Panc1 (cell line): ENCODE results near the gene HS3ST2.

Experiments
- CTCF ChIP-seq: fragments of 450-650 bp; IDR thresholded peaks from 2 replicates; pipeline ENCODE4 v1.5.1; 2017; ENCODE audit warnings: mild to moderate bottlenecking
- SIN3A ChIP-seq: IDR thresholded peaks from 2 replicates; pipeline ENCODE4 v1.6.1; 2012; ENCODE audit warnings: low read depth, mild to moderate bottlenecking, low read length, moderate library complexity, borderline replicate concordance; ENCODE audit not compliant: insufficient read depth

- no peak for TF ChIP-seq CTCF
- no peak for TF ChIP-seq SIN3A
Measured at GRCh38 chr16:22938647-22939046, 124.7 kb downstream of the HS3ST2 start.
